ENCODE measurements around the gene MERTK. TPM values are rescaled to one million over a fixed set of nuclear protein-coding genes. Genes with fewer than 3 reads are reported as not detected.

Gene MERTK
- total and polyA plus RNA-seq, 2 of the 8 experiments (the other 6 are each of a cell fraction or from before 2014, with no cell fraction given): 6.5 to 7.0 TPM

- H2BK15ac ChIP-seq (ENCODE audit: low read length): no peak overlapping the region
- no peak overlapping the region for H3K27ac ChIP-seq (ENCODE audit: low read depth, low read length)
- no peaks in the 10 kb centered on the region for H3K9me3 ChIP-seq (ENCODE audit: insufficient read depth in 2 of 2, low read depth in 1 of 2, low read length in 1 of 2)
- no peak overlapping the region for H2BK20ac ChIP-seq (ENCODE audit: low read length)
- peaks cover 0 to 3% (median 0%) of the 10 kb centered on the region in 4 experiments; a peak in 1 of 7 replicates for H3K4me1 ChIP-seq (replicated peaks in 1 of 4; ENCODE audit: control insufficient read depth in 3 of 4, insufficient read depth in 4 of 4, low read length in 3 of 4)
- no peak overlapping the region for H4K91ac ChIP-seq (replicated peaks; ENCODE audit: insufficient read length, low read length)
- no peak overlapping the region for H3K4ac ChIP-seq (replicated peaks; ENCODE audit: insufficient read length, low read depth, low read length)
- no peak overlapping the region for H3K56ac ChIP-seq (replicated peaks; ENCODE audit: insufficient read length, low read depth, low read length)
- H3K27me3 ChIP-seq (replicated peaks in 1 of 4; ENCODE audit: control insufficient read depth in 3 of 4, extremely low read depth in 1 of 4, insufficient read depth in 3 of 4, low read length in 3 of 4): no peaks in the 10 kb centered on the region
- no peak overlapping the region for H2BK120ac ChIP-seq (replicated peaks; ENCODE audit: low read depth, low read length)
- no peaks in the 10 kb centered on the region; the same call in 1 of the 2 replicates for H3K79me1 ChIP-seq (ENCODE audit: low read depth, low read length)
- no peak overlapping the region for H2BK5ac ChIP-seq (ENCODE audit: low read depth, low read length)
- H3K4me3 ChIP-seq (ENCODE audit: extremely low read depth in 1 of 4, insufficient read depth in 2 of 4, low read depth in 3 of 4, low read length in 4 of 4): no peak overlapping the region
- no peak for FAIRE-seq
- no peak overlapping the region for H3K14ac ChIP-seq (ENCODE audit: insufficient read length)
- H2AFZ ChIP-seq (ENCODE audit: low read length): no peak overlapping the region
- peak in 1 of 2 experiments; percentile 23 for DNase-seq (ENCODE audit: low read depth in 1 of 2, low spot score in 2 of 2)
- H3K36me3 ChIP-seq (ENCODE audit: control insufficient read depth in 2 of 4, insufficient read depth in 4 of 4, low read length in 3 of 4): peaks cover 0 to under 1% (median 0%) of the 10 kb centered on the region in 4 experiments; a peak in 2 of 8 replicates
- H4K5ac ChIP-seq (ENCODE audit: insufficient read length, low read depth, low read length): no peak overlapping the region
- WGBS, 2 experiments (ENCODE audit: extremely low coverage in 1 of 2, insufficient coverage in 1 of 2, insufficient read length in 1 of 2, insufficient replicate concordance in 2 of 2, low coverage in 1 of 2, low lambda C conversion rate in 2 of 2, missing lambda C conversion rate in 1 of 2): 88% methylated on average over 6 of the region's 6 CpGs; no CpG with 5 or more reads in 1 of the 2 experiments
- H3K18ac ChIP-seq (ENCODE audit: extremely low read depth, low read length): no peak overlapping the region
- CTCF ChIA-PET (ENCODE audit: partially characterized antibody): no interaction called here
- H3K9ac ChIP-seq (replicated peaks in 1 of 4; ENCODE audit: extremely low read depth in 1 of 4, low read depth in 3 of 4, low read length in 3 of 4): no peak overlapping the region
- H3K79me2 ChIP-seq (ENCODE audit: control insufficient read depth in 1 of 2, insufficient read depth in 2 of 2, low read length in 2 of 2): no peaks in the 10 kb centered on the region
- no peaks in the 10 kb centered on the region for H3K23me2 ChIP-seq (ENCODE audit: low read depth, low read length)
- POLR2A ChIA-PET (ENCODE audit: partially characterized antibody): no interaction called here
- no peak overlapping the region for H3K23ac ChIP-seq (ENCODE audit: insufficient read length)
- TF ChIP-seq CHD1 (IDR thresholded peaks at IDR 0.05; ENCODE audit: low read depth, low read length) (no peak), CTCF (IDR thresholded peaks at IDR 0.05; ENCODE audit: control extremely low read depth in 1 of 3, insufficient read depth in 1 of 3, low read depth in 1 of 3, low read length in 3 of 3) (peak in 1 of 3 experiments; percentile 28; a peak in 1 of 4 replicates), JUN (IDR thresholded peaks at IDR 0.05; ENCODE audit: low read depth, low read length) (no peak)
- H2AK5ac ChIP-seq (ENCODE audit: low read depth, low read length): no peak overlapping the region
- no peak overlapping the region for H3K4me2 ChIP-seq (ENCODE audit: insufficient read depth in 1 of 2, low read depth in 2 of 2, low read length in 2 of 2)
- H2BK12ac ChIP-seq (ENCODE audit: low read depth, low read length): no peak overlapping the region
- no peak overlapping the region for H4K8ac ChIP-seq (ENCODE audit: extremely low read depth, insufficient read depth, low read length)
- no peaks in the 10 kb centered on the region for H4K20me1 ChIP-seq (replicated peaks in 1 of 2; ENCODE audit: control insufficient read depth in 1 of 2, insufficient read depth in 2 of 2, low read length in 2 of 2)
Measured at GRCh38 chr2:111952871-111953452, 54.6 kb downstream of the MERTK start.

All from H1 (cell line).